GM12878 (cell line): ENCODE results near the gene ENG. TPM values are rescaled to one million over a fixed set of nuclear protein-coding genes. Genes with fewer than 3 reads are reported as not detected.
A peak's percentile ranks its signal among the peaks of the same experiment; 100 is the strongest.

ENCODE experiments used
- ATF2 ChIP-seq: IDR thresholded peaks from 2 replicates; pipeline ENCODE4 v1.6.1; 2012; ENCODE audit warnings: low read length, inconsistent platforms
- BCL11A ChIP-seq: IDR thresholded peaks from 2 replicates; pipeline ENCODE4 v1.6.1; 2011; ENCODE audit warnings: low read depth, low read length
- BHLHE40 ChIP-seq, 2 experiments: fragments of 450-650 bp in 1 of 2; IDR thresholded peaks; 2 replicates each; pipeline ENCODE4 v1.6.1; 2011 to 2017; ENCODE audit warnings: low read depth in 2 of 2, borderline replicate concordance in 1 of 2, improper control_type of control experiment in 1 of 2, low read length in 1 of 2, mild to moderate bottlenecking in 1 of 2
- CHD2 ChIP-seq: IDR thresholded peaks from 2 replicates; pipeline ENCODE4 v1.6.1; 2011; ENCODE audit warnings: low read depth, low read length, improper control_type of control experiment, borderline replicate concordance
- CREB1 ChIP-seq: IDR thresholded peaks from 2 replicates; pipeline ENCODE4 v1.6.1; 2012; ENCODE audit warnings: low read depth, mild to moderate bottlenecking, inconsistent platforms
- HDAC6 ChIP-seq: fragments of 200-600 bp; sonication (generic); IDR thresholded peaks from one replicate; pipeline ENCODE4 v1.8.0; 2017; ENCODE audit warnings: antibody characterized with exemption; ENCODE audit not compliant: unreplicated experiment
- IKZF1 ChIP-seq: fragments of 450-650 bp; conservative IDR thresholded peaks from 2 replicates; pipeline ENCODE4 v1.6.1; 2017; ENCODE audit warnings: antibody characterized with exemption, mild to moderate bottlenecking
- NBN ChIP-seq: fragments of 450-650 bp; IDR thresholded peaks from 2 replicates; pipeline ENCODE4 v1.6.1; 2016
- TAF1 ChIP-seq: IDR thresholded peaks from 2 replicates; pipeline ENCODE4 v1.6.1; 2011; ENCODE audit warnings: mild to moderate bottlenecking, low read depth, low read length, borderline replicate concordance
- ZBTB33 ChIP-seq: fragments of 450-650 bp; IDR thresholded peaks from 2 replicates; pipeline ENCODE4 v1.6.1; 2017; ENCODE audit warnings: mild to moderate bottlenecking
- ZBTB4 ChIP-seq: fragments of 450-650 bp; formaldehyde crosslinking; IDR thresholded peaks from 2 replicates; pipeline ENCODE4 v1.4.0; 2022; ENCODE audit warnings: mild to moderate bottlenecking, moderate library complexity
- ZNF207 ChIP-seq: fragments of 450-650 bp; IDR thresholded peaks from 2 replicates; pipeline ENCODE4 v1.6.1; 2014; ENCODE audit warnings: antibody characterized with exemption, mild to moderate bottlenecking, borderline replicate concordance
- ZSCAN29 ChIP-seq: fragments of 450-650 bp; IDR thresholded peaks from 2 replicates; pipeline ENCODE4 v1.6.1; 2017; ENCODE audit warnings: mild to moderate bottlenecking, moderate library complexity
- polyA plus RNA-seq, 11 experiments: library from polyadenylated mRNA; depleted of rRNA in 4 of 11; unstranded in 6 of 11; stranded (reverse) in 5 of 11; fragments of >200 nt; fragmentation: Nextera tagmentation in 4 of 11; fragmentation: Illumina TruSeq in 1 of 11; extraction: Ambion mirVana in 4 of 11; extraction: Trizol in 1 of 11; gene quantifications; 1 replicate in 1 of 11; 2 replicates in 10 of 11; pipeline versions ENCODE4 v1.2.1 to v1.2.3, GENCODE V29; 2011 to 2016; ENCODE audit warnings: inconsistent platforms in 2 of 11, missing spikeins in 2 of 11, low read depth in 1 of 11
- total RNA-seq, 4 experiments: library from RNA; depleted of rRNA in 3 of 4; stranded (reverse); fragments of >200 nt in 3 of 4; fragmentation: Illumina TruSeq in 1 of 4; extraction: Trizol in 1 of 4; gene quantifications; 2 replicates each; pipeline versions ENCODE4 v1.2.1 to v1.2.3, GENCODE V29; 2013 to 2021
- TF ChIP-seq, protein P1 (sequence below): fragments of 450-650 bp; IDR thresholded peaks from 2 replicates; pipeline ENCODE4 v1.6.1; 2016; ENCODE audit warnings: mild to moderate bottlenecking, moderate library complexity, borderline replicate concordance
- TF ChIP-seq, protein P2 (sequence below): IDR thresholded peaks from 2 replicates; pipeline ENCODE4 v1.6.1; 2011; ENCODE audit warnings: mild to moderate bottlenecking, low read depth, low read length, moderate library complexity; ENCODE audit not compliant: insufficient replicate concordance

The ENG gene
- total and polyA plus RNA-seq, 10 of the 15 experiments (the other 5 are each of a cell fraction or from before 2014, with no cell fraction given), result 0.14 to 10.1 (median 2.0) TPM

DNA sequence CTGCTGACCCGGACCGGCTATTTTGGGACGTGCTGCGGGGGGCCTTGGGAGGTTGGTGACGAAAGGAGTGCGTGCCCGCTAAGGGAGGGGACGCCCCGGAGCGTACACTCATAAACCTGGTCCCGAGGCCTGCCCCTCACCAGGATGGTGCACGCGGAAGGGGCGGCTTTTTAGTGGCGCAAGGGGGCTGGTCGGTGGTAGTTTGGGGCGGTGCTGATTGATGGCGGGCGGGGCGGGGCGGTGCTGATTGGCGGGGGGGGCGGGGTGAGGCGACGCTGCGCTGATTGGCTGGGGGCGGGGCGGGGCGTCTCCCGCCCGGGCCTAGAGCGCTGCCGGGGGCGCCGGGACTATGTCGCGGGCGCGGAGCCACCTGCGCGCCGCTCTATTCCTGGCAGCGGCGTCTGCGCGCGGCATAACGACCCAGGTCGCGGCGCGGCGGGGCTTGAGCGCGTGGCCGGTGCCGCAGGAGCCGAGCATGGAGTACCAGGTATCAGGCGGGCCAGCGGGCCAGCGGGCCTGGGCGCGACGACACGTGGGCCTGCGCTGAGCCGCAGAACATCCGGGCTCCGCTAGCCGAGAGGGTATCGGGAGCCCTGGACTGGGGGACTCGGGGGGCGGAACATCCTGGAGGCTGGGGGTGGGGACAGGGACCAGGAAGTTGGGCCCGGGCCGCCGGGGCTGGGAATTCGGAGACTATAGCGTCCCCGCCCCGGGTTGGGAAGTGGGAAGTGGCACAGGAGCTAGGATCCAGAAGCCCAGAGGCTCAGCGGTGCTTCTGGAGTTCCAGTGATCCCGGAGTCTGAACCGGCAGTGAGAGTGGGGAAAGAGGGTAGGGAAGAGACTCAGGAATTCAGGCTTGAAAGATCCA lies 51.6 kb downstream of the ENG start, which contains the start of gene FPGS (continued):
- TF ChIP-seq, protein P1, sequence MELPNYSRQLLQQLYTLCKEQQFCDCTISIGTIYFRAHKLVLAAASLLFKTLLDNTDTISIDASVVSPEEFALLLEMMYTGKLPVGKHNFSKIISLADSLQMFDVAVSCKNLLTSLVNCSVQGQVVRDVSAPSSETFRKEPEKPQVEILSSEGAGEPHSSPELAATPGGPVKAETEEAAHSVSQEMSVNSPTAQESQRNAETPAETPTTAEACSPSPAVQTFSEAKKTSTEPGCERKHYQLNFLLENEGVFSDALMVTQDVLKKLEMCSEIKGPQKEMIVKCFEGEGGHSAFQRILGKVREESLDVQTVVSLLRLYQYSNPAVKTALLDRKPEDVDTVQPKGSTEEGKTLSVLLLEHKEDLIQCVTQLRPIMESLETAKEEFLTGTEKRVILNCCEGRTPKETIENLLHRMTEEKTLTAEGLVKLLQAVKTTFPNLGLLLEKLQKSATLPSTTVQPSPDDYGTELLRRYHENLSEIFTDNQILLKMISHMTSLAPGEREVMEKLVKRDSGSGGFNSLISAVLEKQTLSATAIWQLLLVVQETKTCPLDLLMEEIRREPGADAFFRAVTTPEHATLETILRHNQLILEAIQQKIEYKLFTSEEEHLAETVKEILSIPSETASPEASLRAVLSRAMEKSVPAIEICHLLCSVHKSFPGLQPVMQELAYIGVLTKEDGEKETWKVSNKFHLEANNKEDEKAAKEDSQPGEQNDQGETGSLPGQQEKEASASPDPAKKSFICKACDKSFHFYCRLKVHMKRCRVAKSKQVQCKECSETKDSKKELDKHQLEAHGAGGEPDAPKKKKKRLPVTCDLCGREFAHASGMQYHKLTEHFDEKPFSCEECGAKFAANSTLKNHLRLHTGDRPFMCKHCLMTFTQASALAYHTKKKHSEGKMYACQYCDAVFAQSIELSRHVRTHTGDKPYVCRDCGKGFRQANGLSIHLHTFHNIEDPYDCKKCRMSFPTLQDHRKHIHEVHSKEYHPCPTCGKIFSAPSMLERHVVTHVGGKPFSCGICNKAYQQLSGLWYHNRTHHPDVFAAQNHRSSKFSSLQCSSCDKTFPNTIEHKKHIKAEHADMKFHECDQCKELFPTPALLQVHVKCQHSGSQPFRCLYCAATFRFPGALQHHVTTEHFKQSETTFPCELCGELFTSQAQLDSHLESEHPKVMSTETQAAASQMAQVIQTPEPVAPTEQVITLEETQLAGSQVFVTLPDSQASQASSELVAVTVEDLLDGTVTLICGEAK, result peak; percentile 55; the same call in 1 of the 2 replicates
- TF ChIP-seq ZNF207, result 0 out of 2 replicates have a peak, but pooled peaks have one; percentile 56
- no peak for TF ChIP-seq ZBTB33
- peak; percentile 62 for TF ChIP-seq CHD2
- TF ChIP-seq CREB1, result peak; percentile 54
- no peak for TF ChIP-seq HDAC6
- TF ChIP-seq NBN, result peak; percentile 48
- 0 out of 2 replicates have a peak, but pooled peaks have one; percentile 47 for TF ChIP-seq ZSCAN29
- TF ChIP-seq, protein P2, sequence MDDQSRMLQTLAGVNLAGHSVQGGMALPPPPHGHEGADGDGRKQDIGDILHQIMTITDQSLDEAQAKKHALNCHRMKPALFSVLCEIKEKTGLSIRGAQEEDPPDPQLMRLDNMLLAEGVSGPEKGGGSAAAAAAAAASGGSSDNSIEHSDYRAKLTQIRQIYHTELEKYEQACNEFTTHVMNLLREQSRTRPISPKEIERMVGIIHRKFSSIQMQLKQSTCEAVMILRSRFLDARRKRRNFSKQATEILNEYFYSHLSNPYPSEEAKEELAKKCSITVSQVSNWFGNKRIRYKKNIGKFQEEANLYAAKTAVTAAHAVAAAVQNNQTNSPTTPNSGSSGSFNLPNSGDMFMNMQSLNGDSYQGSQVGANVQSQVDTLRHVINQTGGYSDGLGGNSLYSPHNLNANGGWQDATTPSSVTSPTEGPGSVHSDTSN, result peak; percentile 75
- peak; percentile 64; the same call in 1 of the 2 replicates for TF ChIP-seq TAF1
- TF ChIP-seq ATF2, result no peak
- TF ChIP-seq BHLHE40 (IDR thresholded peaks at IDR 0.05; ENCODE audit: borderline replicate concordance in 1 of 2, low read depth in 2 of 2, low read length in 1 of 2), result peak in 1 of 2 experiments; percentile 73; a peak in 2 of 4 replicates
- TF ChIP-seq ZBTB4 (CRISPR knock-in tag), result 0 out of 2 replicates have a peak, but pooled peaks have one; percentile 3
- TF ChIP-seq IKZF1, result peak; percentile 84
- TF ChIP-seq BCL11A, result no peak
